ENCODE data around the gene LAMC2.

The LAMC2 gene

GRCh38 chr1:183185941-183186490 is at the start of gene LAMC2:
TSS of gene LAMC2 (plus strand) at chr1:183186264. CDS start at chr1:183186353, 89 bp downstream.
- TF ChIP-seq, protein P1, sequence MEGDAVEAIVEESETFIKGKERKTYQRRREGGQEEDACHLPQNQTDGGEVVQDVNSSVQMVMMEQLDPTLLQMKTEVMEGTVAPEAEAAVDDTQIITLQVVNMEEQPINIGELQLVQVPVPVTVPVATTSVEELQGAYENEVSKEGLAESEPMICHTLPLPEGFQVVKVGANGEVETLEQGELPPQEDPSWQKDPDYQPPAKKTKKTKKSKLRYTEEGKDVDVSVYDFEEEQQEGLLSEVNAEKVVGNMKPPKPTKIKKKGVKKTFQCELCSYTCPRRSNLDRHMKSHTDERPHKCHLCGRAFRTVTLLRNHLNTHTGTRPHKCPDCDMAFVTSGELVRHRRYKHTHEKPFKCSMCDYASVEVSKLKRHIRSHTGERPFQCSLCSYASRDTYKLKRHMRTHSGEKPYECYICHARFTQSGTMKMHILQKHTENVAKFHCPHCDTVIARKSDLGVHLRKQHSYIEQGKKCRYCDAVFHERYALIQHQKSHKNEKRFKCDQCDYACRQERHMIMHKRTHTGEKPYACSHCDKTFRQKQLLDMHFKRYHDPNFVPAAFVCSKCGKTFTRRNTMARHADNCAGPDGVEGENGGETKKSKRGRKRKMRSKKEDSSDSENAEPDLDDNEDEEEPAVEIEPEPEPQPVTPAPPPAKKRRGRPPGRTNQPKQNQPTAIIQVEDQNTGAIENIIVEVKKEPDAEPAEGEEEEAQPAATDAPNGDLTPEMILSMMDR (conservative IDR thresholded peaks at IDR 0.05; ENCODE audit: low read depth, low read length) = no peak
- H2AFZ ChIP-seq (ENCODE audit: low read depth) = no peak within 1 kb of the TSS
- H3K9ac ChIP-seq = no peak within 1 kb of the TSS
- H3K79me2 ChIP-seq (ENCODE audit: insufficient read depth, low read depth) = no peaks in the 10 kb centered on the region
- H3K4me2 ChIP-seq = no peak within 1 kb of the TSS
- H3K4me1 ChIP-seq (ENCODE audit: low read depth, poor library complexity, severe bottlenecking) = no peaks in the 10 kb centered on the region
- no peak within 1 kb of the TSS for H3K27ac ChIP-seq
- H3K4me3 ChIP-seq (IDR thresholded peaks at IDR 0.05; ENCODE audit: insufficient read depth, low read depth, low read length) = no peak within 1 kb of the TSS
- no peaks in the 10 kb centered on the region for H3K27me3 ChIP-seq (ENCODE audit: insufficient read depth, low read depth)
- no peaks in the 10 kb centered on the region for H4K20me1 ChIP-seq (ENCODE audit: insufficient read depth)
- no peaks in the 10 kb centered on the region for H3K36me3 ChIP-seq (ENCODE audit: insufficient read depth)

DNA sequence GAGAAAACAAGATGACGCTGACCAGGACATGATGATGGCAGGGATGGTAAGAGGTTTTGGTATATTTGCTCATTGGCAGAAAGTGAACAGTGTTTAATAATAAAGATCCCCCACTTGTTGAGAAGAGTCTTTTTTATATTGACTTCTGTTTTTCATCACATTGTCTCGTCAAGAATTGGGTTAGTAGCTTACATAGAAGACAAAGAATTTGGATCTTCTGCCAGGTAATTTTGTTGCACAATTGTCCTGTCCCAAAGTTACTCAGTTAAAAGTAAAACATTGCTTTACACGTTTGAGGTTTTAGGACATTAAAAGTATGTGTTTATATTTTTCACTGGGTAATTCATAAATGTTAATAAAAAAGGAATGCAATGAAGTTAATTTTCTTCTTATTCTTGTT is 48.3 kb upstream of the LAMC2 start:
- H2AFZ ChIP-seq (ENCODE audit: low read depth) = no peak overlapping the region
- H3K4me3 ChIP-seq (IDR thresholded peaks at IDR 0.05; ENCODE audit: insufficient read depth, low read depth, low read length) = no peak overlapping the region
- no peaks in the 10 kb centered on the region for H3K27me3 ChIP-seq (ENCODE audit: insufficient read depth, low read depth)
- no peaks in the 10 kb centered on the region for H3K79me2 ChIP-seq (ENCODE audit: insufficient read depth, low read depth)
- no peak overlapping the region for H3K27ac ChIP-seq
- no peaks in the 10 kb centered on the region for H3K4me1 ChIP-seq (ENCODE audit: low read depth, poor library complexity, severe bottlenecking)
- H4K20me1 ChIP-seq (ENCODE audit: insufficient read depth) = no peaks in the 10 kb centered on the region
- H3K4me2 ChIP-seq = no peak overlapping the region
- no peak overlapping the region for H3K9ac ChIP-seq
- TF ChIP-seq, protein P1 (conservative IDR thresholded peaks at IDR 0.05; ENCODE audit: low read depth, low read length) = no peak
- peaks cover 3% of the 10 kb centered on the region; the same call in 1 of the 2 replicates for H3K36me3 ChIP-seq (ENCODE audit: insufficient read depth)

- Histone ChIP-seq H3K27me3 (ENCODE audit: insufficient read depth, low read depth) (no peaks in the 10 kb centered on the region), H3K4me3 (IDR thresholded peaks at IDR 0.05; ENCODE audit: insufficient read depth, low read depth, low read length) (no peak overlapping the region), H3K4me1 (ENCODE audit: low read depth, poor library complexity, severe bottlenecking) (no peaks in the 10 kb centered on the region), H3K36me3 (ENCODE audit: insufficient read depth) (peaks cover 3% of the 10 kb centered on the region; the same call in 1 of the 2 replicates), H3K79me2 (ENCODE audit: insufficient read depth, low read depth) (no peaks in the 10 kb centered on the region), H3K4me2 (no peak overlapping the region), H3K27ac (no peak overlapping the region), H4K20me1 (ENCODE audit: insufficient read depth) (no peaks in the 10 kb centered on the region), H3K9ac (no peak overlapping the region), H2AFZ (ENCODE audit: low read depth) (no peak overlapping the region)
- TF ChIP-seq, protein P1 (conservative IDR thresholded peaks at IDR 0.05; ENCODE audit: low read depth, low read length) = no peak
Measured at GRCh38 chr1:183138301-183138700, 47.8 kb upstream of the LAMC2 start.

DNA sequence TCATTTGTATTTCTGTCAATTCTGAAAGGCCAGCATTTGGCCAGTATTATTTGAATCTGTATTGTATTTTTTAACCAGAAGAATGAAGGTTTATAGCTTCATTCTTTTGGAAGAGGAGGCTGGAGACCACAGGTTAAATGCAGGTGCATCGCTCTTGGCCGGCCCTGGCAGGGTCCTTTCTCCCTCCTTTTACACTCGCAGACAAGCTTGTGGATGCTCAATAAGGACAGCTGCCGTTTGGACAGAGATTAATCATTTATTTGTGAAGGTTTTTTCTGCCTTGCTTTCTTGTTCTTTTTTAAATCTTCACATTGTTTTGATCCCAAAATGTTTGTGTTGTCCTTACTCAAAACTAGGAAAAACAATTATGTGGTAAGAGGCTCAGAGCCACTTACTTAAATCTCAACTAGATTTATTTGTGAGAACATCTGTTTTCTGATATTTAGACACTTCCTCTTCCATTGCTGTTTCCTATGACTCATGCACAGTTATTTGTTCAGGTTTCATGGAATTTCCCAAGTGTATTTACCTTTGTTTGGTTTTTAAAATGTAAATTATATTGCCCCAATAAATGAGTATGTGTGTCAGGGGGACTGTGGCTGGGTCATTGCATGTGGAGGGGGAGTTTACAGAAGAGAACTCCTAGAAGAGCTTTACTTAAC is 46.7 kb upstream of the LAMC2 start:
- H3K4me2 ChIP-seq = no peak overlapping the region
- no peaks in the 10 kb centered on the region for H3K4me1 ChIP-seq (ENCODE audit: low read depth, poor library complexity, severe bottlenecking)
- H4K20me1 ChIP-seq (ENCODE audit: insufficient read depth) = no peaks in the 10 kb centered on the region
- no peak overlapping the region for H3K4me3 ChIP-seq (IDR thresholded peaks at IDR 0.05; ENCODE audit: insufficient read depth, low read depth, low read length)
- H3K79me2 ChIP-seq (ENCODE audit: insufficient read depth, low read depth) = no peaks in the 10 kb centered on the region
- no peak overlapping the region for H2AFZ ChIP-seq (ENCODE audit: low read depth)
- TF ChIP-seq, protein P1 (conservative IDR thresholded peaks at IDR 0.05; ENCODE audit: low read depth, low read length) = no peak
- H3K36me3 ChIP-seq (ENCODE audit: insufficient read depth) = peaks cover 3% of the 10 kb centered on the region; the same call in 1 of the 2 replicates
- no peak overlapping the region for H3K9ac ChIP-seq
- no peak overlapping the region for H3K27ac ChIP-seq
- H3K27me3 ChIP-seq (ENCODE audit: insufficient read depth, low read depth) = no peaks in the 10 kb centered on the region

Data from KMS-11 (cell line).